Upper lobe of right lung (tissue), 1 donor: ENCODE results near the gene MYO7A. TPM values are rescaled to one million over a fixed set of nuclear protein-coding genes. Genes with fewer than 3 reads are reported as not detected.

Experiments
- ATAC-seq: fragments of 200-7000 bp; cut with Tn5 transposase; one replicate; pipeline ENCODE4 v1.9.1; 2020; ENCODE audit warnings: mild to moderate bottlenecking, moderate library complexity
- DNase-seq: peaks from one replicate; pipeline ENCODE4 v3.0.0-alpha.2; 2020
- H3K27ac ChIP-seq: fragments of 200-600 bp; one replicate; pipeline ENCODE4 v1.8.0; 2022
- H3K27me3 ChIP-seq: fragments of 200-600 bp; one replicate; pipeline ENCODE4 v1.8.0; 2022; ENCODE audit warnings: mild to moderate bottlenecking
- H3K36me3 ChIP-seq: fragments of 200-600 bp; one replicate; pipeline ENCODE4 v1.8.0; 2022
- H3K4me1 ChIP-seq: fragments of 200-600 bp; one replicate; pipeline ENCODE4 v1.8.0; 2022
- H3K4me3 ChIP-seq: fragments of 200-600 bp; one replicate; pipeline ENCODE4 v1.8.0; 2022; ENCODE audit warnings: mild to moderate bottlenecking
- H3K9me3 ChIP-seq: fragments of 200-600 bp; one replicate; pipeline ENCODE4 v1.8.0; 2022
- intact Hi-C: fragments of 100-400 bp; cut with DNase I; formaldehyde crosslinking; loops from one replicate; pipeline ENCODE4 v1.11.0; 2022
- total RNA-seq: library from RNA; stranded (reverse); fragmentation: NEBNext Ultra II Directional; extraction: Animal tissue kit (Norgen Biotek cat#: 25700); gene quantifications from one replicate; pipeline ENCODE4 v1.2.1, GENCODE V29; 2021
- TF ChIP-seq, protein P1 (sequence below): fragments of 200-600 bp; IDR thresholded peaks from one replicate; pipeline ENCODE4 v1.8.0; 2022; ENCODE audit warnings: antibody characterized with exemption
- donor health status: DM: no; HTN: yes; CAD: no; lungs with severe emphysema.

MYO7A gene
- total RNA-seq, 1 donor from 2014 or later: 3.6 TPM

DNA sequence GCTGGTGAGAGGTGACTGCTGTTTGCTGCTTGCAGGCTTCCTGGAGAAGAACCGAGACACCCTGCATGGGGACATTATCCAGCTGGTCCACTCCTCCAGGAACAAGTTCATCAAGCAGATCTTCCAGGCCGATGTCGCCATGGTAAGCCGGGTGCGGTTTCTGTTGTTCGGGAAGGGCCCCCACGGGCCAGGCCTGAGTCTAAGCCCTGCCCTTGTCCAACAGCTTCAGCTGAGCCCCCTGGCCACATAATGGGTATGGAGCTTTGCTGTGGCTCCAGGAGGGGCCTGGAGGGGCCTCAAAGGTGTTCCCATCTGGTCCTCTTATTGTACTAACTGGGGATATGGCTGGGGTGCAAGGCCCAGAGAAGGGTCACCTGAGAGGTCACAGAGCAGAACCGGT, 38.0 kb downstream of the MYO7A start:
- H3K36me3 ChIP-seq: no peaks in the 10 kb centered on the region
- ATAC-seq (no peak), DNase-seq (no peak)
- no peak overlapping the region for H3K27ac ChIP-seq
- intact Hi-C loops: no loop called here
- H3K27me3 ChIP-seq: no peaks in the 10 kb centered on the region
- H3K9me3 ChIP-seq: no peaks in the 10 kb centered on the region
- H3K4me1 ChIP-seq: no peaks in the 10 kb centered on the region
- no peak overlapping the region for H3K4me3 ChIP-seq
- TF ChIP-seq, protein P1, sequence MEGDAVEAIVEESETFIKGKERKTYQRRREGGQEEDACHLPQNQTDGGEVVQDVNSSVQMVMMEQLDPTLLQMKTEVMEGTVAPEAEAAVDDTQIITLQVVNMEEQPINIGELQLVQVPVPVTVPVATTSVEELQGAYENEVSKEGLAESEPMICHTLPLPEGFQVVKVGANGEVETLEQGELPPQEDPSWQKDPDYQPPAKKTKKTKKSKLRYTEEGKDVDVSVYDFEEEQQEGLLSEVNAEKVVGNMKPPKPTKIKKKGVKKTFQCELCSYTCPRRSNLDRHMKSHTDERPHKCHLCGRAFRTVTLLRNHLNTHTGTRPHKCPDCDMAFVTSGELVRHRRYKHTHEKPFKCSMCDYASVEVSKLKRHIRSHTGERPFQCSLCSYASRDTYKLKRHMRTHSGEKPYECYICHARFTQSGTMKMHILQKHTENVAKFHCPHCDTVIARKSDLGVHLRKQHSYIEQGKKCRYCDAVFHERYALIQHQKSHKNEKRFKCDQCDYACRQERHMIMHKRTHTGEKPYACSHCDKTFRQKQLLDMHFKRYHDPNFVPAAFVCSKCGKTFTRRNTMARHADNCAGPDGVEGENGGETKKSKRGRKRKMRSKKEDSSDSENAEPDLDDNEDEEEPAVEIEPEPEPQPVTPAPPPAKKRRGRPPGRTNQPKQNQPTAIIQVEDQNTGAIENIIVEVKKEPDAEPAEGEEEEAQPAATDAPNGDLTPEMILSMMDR: no peak

DNA sequence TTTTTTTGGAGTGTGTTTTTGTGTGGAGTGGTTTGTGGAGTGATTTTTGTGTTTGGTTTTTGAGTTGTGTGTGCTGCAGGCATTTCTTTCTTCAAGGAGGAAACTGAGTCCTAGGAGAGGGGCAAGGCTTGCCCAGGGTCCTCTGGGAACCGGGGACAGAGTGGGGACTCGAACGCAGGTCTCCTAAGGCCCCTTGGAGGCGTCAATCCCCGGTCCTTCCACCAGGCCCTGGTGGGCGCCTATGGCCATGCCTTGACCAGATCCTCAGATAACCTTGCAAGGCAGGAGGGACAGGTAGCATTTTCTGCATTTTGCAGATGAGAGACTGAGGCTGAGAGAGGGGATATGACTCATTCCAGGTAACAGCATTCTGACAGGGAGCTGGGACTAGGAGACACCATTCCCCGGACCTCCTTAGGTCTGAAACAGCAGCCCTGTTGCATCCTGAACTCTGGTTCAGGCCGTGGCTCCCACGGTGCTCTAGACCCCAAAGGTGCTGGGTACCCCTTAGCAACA, 39.1 kb downstream of the MYO7A start:
- no peak overlapping the region for H3K27ac ChIP-seq
- H3K36me3 ChIP-seq: no peaks in the 10 kb centered on the region
- ATAC-seq (no peak), DNase-seq (no peak)
- intact Hi-C loops: no loop called here
- no peaks in the 10 kb centered on the region for H3K27me3 ChIP-seq
- H3K9me3 ChIP-seq: no peaks in the 10 kb centered on the region
- H3K4me1 ChIP-seq: no peaks in the 10 kb centered on the region
- TF ChIP-seq, protein P1: no peak
- H3K4me3 ChIP-seq: no peak overlapping the region

DNA sequence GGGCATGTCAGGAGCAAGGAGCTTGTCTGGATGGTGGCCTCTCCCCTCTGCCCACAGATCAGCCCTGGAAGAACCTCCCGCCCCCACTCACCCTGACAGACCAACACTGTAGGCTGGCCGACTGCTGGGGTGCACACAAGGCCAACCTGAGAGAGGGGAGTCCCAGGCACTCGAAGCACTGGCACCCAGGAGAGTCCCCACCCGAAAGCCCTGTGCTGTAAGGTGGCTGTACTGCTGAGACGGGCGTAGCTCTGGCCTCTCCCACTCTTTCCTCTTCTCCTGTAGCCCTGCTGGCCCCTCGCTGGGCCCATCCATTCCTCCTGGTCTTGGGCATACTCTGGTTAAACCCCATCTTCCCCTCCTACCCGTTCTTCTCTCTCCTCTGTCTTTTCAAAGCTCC, 39.7 kb downstream of the MYO7A start:
- TF ChIP-seq, protein P1: no peak
- intact Hi-C loops: no loop called here
- Histone ChIP-seq H3K36me3 (no peaks in the 10 kb centered on the region), H3K27me3 (no peaks in the 10 kb centered on the region), H3K27ac (no peak overlapping the region), H3K4me1 (no peaks in the 10 kb centered on the region), H3K4me3 (no peak overlapping the region), H3K9me3 (no peaks in the 10 kb centered on the region)
- DNase-seq (no peak), ATAC-seq (no peak)

DNA sequence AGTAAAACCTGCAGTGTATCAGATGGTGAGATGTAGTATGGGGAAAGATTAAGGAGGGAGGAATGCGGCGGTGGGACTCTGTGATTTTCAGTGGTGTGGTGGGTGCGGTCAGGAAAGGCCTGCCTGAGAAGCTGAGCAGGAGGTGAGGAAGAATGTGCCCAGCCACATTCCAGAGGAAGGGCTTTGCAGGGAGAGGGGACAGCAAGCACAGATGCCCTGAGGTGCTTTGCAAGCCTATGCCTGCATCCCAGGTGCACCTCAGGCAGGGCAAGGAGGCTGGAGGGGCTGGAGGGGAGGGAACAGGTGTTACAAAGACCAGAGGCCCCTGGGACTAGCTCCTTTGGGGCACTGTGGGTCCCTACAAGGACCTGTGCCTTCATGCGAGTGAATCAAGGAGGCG, 42.1 kb downstream of the MYO7A start:
- intact Hi-C loops: no loop called here
- Histone ChIP-seq H3K9me3 (no peaks in the 10 kb centered on the region), H3K4me3 (no peak overlapping the region), H3K36me3 (no peaks in the 10 kb centered on the region), H3K27me3 (no peaks in the 10 kb centered on the region), H3K4me1 (no peaks in the 10 kb centered on the region), H3K27ac (no peak overlapping the region)
- TF ChIP-seq, protein P1: no peak
- no peak for ATAC-seq
- DNase-seq: no peak

DNA sequence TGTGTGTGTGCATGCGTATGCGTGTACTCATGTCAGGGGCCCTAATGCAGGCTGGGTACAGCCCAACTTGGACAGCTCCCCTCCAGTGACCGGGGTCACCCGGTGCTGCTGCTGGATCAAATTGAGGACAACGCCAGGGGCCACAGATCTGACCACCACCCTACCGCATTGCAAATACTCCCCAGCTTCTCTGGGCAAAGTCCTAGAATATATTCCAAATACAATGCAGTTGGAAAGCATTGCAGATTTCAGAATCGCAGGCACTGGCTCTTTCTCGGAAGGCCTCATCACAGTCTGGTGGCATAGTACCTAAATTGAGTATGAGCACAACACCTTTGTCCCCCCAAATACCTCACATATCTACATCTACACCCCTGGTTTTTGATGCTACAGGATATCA, 43.2 kb downstream of the MYO7A start:
- DNase-seq (no peak), ATAC-seq (no peak)
- Histone ChIP-seq H3K4me3 (no peak overlapping the region), H3K4me1 (no peaks in the 10 kb centered on the region), H3K27me3 (no peaks in the 10 kb centered on the region), H3K36me3 (no peaks in the 10 kb centered on the region), H3K9me3 (no peaks in the 10 kb centered on the region), H3K27ac (no peak overlapping the region)
- TF ChIP-seq, protein P1: no peak
- intact Hi-C loops: no loop called here
